Measurements from ENCODE around the gene PPM1K.

The PPM1K gene

DNA sequence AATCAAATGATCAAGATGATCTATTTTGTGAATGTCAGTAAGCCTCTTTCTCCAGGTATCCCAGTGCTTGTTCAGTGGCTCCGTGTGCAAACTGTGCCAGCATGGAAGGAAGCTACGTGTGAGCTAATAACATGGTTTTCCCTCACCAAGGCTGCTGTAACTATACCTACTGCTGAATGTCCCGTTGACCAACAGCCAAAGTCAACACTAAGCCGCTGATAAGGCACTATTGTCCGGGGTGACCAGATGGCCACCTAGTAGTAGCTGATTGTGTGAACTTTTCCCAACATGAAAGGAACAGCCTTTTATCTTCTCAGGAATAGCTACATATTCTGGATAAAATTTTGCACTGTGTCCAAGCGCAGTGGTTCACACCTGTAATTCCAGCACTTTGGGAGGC, 68.0 kb downstream of the PPM1K start:
- DNase-seq: no peak

DNA sequence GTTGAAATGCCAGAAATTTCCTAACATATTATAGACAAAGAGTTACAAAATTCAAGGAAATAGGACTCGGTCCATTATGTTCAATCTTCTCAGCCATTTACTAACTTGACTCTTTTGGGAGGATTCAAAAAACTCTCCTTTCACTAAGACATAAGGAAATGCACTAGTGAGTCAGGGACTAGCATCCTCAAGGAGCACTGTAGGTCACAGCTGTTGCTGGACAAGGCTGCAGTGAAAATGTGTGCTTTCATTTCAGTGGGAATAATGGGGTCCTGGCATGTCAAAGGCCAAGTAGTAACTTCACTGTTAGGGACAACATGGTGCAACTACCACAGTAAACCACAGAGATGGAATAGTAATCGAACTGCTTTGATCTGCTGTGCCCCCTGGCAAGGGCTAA, 69.0 kb downstream of the PPM1K start:
- DNase-seq: no peak

DNA sequence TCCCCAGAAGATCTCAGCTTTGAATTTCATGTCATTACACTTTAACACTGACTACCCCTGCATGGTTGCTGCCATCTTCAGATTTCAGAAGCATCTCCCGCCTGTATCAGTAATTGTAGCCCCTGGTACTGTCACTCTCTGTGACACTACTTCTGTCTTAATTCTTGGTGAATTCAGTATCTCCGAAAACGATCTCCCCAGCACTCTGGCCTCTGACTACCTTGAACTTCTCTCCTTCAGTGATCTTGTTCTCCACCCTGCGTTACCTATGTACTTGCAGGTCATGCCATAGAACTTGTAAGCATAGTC, 72.2 kb downstream of the PPM1K start:
- DNase-seq: no peak

DNA sequence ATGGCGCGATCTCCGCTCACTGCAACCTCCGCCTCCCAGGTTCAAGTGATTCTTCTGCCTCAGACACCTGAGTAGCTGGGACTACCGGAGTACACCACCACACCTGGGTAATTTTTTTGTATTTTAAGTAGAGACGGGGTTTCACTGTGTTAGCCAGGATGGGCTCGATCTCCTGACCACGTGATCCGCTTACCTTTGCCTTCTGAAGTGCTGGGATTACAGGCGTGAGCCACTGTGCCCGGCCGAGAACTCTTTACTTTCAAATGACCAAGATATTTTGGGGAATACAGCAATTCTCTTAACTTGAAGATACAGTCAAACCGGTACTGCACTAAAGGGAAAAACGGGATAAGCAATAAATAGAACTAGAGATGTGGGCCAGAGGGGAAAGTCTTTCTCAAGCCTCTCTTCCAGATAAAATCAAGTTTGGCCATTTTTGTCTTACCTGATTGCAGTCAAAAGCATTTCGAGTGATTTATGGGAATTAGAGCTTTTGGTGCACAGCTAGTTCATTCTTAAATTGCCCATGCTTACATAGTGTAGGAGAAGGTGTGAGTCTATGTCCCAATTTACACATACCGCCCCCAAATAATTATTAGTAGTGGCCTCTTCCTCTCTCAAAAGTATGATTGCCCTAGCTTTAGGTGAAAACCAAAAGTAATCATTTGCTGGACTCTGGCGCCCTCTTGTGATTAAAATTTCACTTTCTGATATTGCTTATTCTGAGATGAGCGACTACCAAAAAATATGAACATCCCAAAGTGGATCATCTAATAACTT, 72.7 kb downstream of the PPM1K start:
- DNase-seq: peak; percentile 74 to 82

DNA sequence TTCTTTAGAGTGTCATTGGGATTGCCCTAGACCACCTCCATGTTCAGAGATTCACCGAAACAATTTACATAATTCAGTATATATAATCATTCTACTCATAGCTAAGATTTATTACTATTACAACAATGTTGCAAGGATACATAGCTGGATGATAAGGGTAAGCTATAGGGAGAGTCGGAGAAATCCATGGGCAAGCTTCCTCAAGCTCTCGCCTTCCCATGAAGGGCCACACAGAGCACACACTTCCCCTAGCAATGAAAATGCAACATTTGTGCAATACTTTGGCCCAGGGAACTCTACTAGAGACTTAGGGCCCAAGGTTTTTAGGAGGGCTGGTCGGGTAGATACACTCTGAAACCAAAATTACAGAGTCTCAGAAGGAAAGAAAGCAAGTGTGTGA, 76.2 kb downstream of the PPM1K start:
- peak; percentile 32 to 33 for DNase-seq

Measured in inflammatory macrophage (primary cell).